HFFc6 (cell line): ENCODE measurements around the gene P4HA1. TPM values are rescaled to one million over a fixed set of nuclear protein-coding genes. Genes with fewer than 3 reads are reported as not detected.

Source experiments
- DNase-seq: peaks from one replicate; pipeline ENCODE4 v3.0.0-alpha.2; 2018
- H3K27ac Mint-ChIP-seq: 2 replicates; pipeline ENCODE4 v1.8.0; 2020; ENCODE audit warnings: mild to moderate bottlenecking, mixed read lengths
- H3K27me3 Mint-ChIP-seq: 2 replicates; pipeline ENCODE4 v1.8.0; 2021; ENCODE audit warnings: mild to moderate bottlenecking, moderate library complexity, mixed read lengths; ENCODE audit not compliant: insufficient read depth
- H3K36me3 Mint-ChIP-seq: 2 replicates; pipeline ENCODE4 v1.8.0; 2021; ENCODE audit warnings: low read depth, mixed read lengths
- H3K4me1 Mint-ChIP-seq: 2 replicates; pipeline ENCODE4 v1.8.0; 2020; ENCODE audit warnings: low read depth, mixed read lengths
- H3K4me3 Mint-ChIP-seq: 2 replicates; pipeline ENCODE4 v1.8.0; 2020; ENCODE audit warnings: mild to moderate bottlenecking, moderate library complexity, mixed read lengths
- H3K9me3 Mint-ChIP-seq: 2 replicates; pipeline ENCODE4 v1.8.0; 2020; ENCODE audit warnings: mild to moderate bottlenecking, mixed read lengths
- total RNA-seq, 6 experiments: library from RNA; stranded (reverse); fragmentation: NEBNext Ultra II Directional; extraction: Animal tissue kit (Norgen Biotek cat#: 25700); gene quantifications; 2 replicates in 1 of 6; 3 replicates in 5 of 6; pipeline ENCODE4 v1.2.3, GENCODE V29; 2021
- TF ChIP-seq, protein P1 (sequence below): fragments of 200-600 bp; sonication (generic); IDR thresholded peaks from 2 replicates; pipeline ENCODE4 v1.5.0; 2021; ENCODE audit warnings: antibody characterized with exemption, mild to moderate bottlenecking

The P4HA1 gene
- total RNA-seq, 6 experiments from 2014 or later = 117 to 192 (median 127) TPM

GRCh38 chr10:73084209-73084608 is 12.5 kb downstream of the P4HA1 start:
- Mint-ChIP-seq H3K27ac (no peak overlapping the region), H3K4me3 (no peak overlapping the region), H3K36me3 (peaks cover 6% of the 10 kb centered on the region), H3K4me1 (peaks cover 38% of the 10 kb centered on the region), H3K27me3 (no peaks in the 10 kb centered on the region), H3K9me3 (no peaks in the 10 kb centered on the region)
- DNase-seq = no peak
- TF ChIP-seq, protein P1, sequence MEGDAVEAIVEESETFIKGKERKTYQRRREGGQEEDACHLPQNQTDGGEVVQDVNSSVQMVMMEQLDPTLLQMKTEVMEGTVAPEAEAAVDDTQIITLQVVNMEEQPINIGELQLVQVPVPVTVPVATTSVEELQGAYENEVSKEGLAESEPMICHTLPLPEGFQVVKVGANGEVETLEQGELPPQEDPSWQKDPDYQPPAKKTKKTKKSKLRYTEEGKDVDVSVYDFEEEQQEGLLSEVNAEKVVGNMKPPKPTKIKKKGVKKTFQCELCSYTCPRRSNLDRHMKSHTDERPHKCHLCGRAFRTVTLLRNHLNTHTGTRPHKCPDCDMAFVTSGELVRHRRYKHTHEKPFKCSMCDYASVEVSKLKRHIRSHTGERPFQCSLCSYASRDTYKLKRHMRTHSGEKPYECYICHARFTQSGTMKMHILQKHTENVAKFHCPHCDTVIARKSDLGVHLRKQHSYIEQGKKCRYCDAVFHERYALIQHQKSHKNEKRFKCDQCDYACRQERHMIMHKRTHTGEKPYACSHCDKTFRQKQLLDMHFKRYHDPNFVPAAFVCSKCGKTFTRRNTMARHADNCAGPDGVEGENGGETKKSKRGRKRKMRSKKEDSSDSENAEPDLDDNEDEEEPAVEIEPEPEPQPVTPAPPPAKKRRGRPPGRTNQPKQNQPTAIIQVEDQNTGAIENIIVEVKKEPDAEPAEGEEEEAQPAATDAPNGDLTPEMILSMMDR = no peak

DNA sequence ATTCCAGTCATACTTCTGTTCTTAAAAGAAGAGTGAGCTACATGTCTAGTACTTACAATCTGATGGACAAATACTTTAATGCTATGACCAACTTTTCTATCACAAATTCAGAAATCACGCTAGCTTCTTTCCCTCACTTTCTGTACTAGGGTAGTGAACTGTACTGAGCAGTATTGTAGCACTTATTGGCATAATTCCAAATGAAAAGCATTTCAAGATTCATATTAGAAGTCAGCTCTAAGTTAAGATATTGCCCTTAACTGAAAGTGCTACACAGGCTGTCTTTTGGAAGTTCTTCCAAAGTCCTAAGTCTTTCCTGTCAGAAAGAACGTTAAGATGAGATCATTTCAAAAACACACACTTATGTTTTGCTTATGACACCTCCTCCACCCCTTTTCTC is 13.4 kb downstream of the P4HA1 start:
- TF ChIP-seq, protein P1 = no peak
- Mint-ChIP-seq H3K4me1 (peaks cover 30% of the 10 kb centered on the region), H3K36me3 (peaks cover 6% of the 10 kb centered on the region), H3K27me3 (peaks cover 1% of the 10 kb centered on the region; the same call in 1 of the 2 replicates), H3K27ac (peak overlapping the region; percentile 57), H3K9me3 (no peaks in the 10 kb centered on the region), H3K4me3 (peak overlapping the region; percentile 15; the same call in 1 of the 2 replicates)
- no peak for DNase-seq

- no peak overlapping the region for H3K4me3 Mint-ChIP-seq
- H3K27me3 Mint-ChIP-seq = peaks cover 1% of the 10 kb centered on the region; the same call in 1 of the 2 replicates
- DNase-seq = no peak
- no peaks in the 10 kb centered on the region for H3K36me3 Mint-ChIP-seq
- peaks cover 40% of the 10 kb centered on the region for H3K4me1 Mint-ChIP-seq
- H3K9me3 Mint-ChIP-seq = no peaks in the 10 kb centered on the region
- TF ChIP-seq, protein P1 = no peak
- no peak overlapping the region for H3K27ac Mint-ChIP-seq
Measured at GRCh38 chr10:73079779-73080541, 16.7 kb downstream of the P4HA1 start.

DNA sequence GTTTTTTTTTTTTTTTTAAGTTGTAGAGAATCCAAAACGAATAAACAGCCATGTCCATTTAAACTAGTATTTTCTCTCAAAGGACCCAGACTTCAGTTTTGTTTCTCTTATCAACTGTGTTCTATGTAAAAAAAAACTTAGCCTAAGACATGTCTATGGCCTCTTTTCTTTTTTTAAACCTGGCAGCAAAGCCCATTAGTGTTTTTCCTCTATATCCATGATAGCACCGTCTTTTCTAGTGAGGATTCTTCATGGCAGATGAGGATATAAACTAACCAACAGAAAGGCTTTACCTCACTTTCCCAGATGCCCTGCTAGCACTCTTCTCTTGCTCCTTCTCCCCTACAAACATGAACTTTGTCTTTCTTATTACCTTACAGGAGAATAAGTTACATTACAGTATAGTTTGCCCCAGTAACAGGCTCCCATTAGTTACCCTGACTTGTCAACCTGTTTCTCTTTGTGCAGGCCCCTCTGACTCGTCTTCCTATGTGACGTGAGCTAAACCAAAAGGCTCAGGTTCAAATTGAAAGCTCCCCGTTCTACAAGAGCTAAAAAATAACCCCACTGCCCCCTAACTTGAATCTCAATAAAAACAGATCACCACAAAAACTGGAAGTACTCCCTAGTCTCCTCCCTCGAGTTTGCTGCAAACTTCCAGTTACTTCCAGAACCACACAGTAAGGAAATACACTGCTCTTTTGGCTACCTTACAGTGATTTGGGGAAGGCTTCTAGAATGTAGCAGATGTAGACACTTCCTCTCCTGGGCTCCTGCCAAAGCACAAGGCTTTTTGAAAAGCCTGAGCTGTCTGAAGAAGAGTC is 20.1 kb downstream of the P4HA1 start:
- Mint-ChIP-seq H3K4me3 (peak overlapping the region; percentile 72), H3K27me3 (peaks cover 1% of the 10 kb centered on the region; the same call in 1 of the 2 replicates), H3K4me1 (peaks cover 21% of the 10 kb centered on the region), H3K27ac (peak overlapping the region; percentile 84), H3K36me3 (peaks cover 9% of the 10 kb centered on the region), H3K9me3 (no peaks in the 10 kb centered on the region)
- peak; percentile 53 for DNase-seq
- TF ChIP-seq, protein P1 = no peak

GRCh38 chr10:73075829-73076228 is 20.8 kb downstream of the P4HA1 start:
- no peaks in the 10 kb centered on the region for H3K9me3 Mint-ChIP-seq
- peaks cover 9% of the 10 kb centered on the region for H3K36me3 Mint-ChIP-seq
- DNase-seq = no peak
- H3K4me3 Mint-ChIP-seq = no peak overlapping the region
- peaks cover 21% of the 10 kb centered on the region for H3K4me1 Mint-ChIP-seq
- no peak overlapping the region for H3K27ac Mint-ChIP-seq
- TF ChIP-seq, protein P1 = no peak
- peaks cover 1% of the 10 kb centered on the region; the same call in 1 of the 2 replicates for H3K27me3 Mint-ChIP-seq
